ENCODE results near the gene DNM3.
A peak's percentile ranks its signal among the peaks of the same experiment; 100 is the strongest.

DNM3 gene

DNA sequence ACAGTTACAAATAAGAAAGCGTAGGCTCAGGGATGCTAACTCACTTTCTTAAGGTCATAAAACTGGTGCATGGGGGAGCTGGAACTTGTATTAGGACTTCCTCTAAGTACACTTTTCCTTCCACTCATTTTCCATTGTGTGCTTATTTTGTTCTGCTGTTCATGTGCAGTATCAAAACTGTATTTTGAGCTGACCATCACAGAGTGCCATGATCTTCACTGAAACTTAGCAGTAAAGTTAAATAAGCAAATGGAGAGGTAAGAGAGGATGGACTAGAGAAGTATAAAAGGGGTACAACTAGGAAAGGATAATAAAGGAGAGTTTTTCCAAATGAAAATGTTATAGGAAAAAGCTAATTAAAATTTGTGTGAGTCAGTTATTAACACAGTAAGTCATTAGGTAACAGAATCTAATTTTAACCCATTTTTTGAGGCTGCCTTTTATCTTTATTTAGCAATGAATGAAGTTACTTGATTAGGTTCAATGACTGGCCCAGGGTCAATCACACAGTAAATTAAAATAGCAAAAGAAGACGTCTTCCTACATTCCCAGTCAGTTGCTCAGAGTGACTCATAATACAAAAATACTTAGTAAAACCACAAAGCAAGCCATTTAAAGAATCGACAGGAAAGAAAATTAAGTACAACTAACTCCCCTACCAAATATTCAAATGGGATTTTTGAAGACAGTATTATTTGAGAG is 413.4 kb downstream of the DNM3 start:
- DNase-seq: no peak

DNA sequence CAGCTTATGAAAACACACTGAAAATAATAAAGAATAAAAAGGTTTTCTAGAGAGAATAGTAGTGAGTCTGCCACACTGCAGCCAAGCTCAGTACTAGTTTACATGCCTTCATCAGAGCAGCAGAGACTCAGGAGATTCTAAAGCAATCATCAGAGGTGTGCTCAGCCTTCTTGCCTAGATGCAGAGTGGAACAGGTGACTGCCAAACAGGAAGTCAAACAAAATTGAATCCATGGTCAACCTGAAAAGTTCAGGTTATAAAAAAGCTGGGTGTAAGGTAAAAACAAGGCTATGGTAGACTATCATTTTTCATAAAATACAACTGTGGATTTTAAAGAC is 413.9 kb downstream of the DNM3 start:
- DNase-seq: no peak

DNA sequence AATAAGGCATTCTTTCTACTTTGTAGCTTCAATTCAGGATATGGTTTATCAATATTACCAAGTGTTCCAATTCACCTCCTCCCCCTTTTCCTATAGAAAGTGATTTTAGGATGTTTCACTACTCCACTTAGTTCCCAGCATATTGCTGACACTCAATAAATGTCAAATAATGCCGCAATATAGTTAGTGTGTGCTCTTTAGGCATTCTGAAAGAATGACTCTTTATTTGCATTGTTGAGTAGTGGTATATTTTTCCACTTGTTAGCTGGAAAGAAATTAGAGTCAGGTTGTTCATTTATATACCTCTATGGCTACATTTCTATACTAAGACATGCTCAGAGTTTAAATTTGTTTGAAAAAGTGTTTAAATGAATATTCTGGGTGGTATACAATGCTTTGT is 424.6 kb downstream of the DNM3 start:
- DNase-seq: no peak

DNA sequence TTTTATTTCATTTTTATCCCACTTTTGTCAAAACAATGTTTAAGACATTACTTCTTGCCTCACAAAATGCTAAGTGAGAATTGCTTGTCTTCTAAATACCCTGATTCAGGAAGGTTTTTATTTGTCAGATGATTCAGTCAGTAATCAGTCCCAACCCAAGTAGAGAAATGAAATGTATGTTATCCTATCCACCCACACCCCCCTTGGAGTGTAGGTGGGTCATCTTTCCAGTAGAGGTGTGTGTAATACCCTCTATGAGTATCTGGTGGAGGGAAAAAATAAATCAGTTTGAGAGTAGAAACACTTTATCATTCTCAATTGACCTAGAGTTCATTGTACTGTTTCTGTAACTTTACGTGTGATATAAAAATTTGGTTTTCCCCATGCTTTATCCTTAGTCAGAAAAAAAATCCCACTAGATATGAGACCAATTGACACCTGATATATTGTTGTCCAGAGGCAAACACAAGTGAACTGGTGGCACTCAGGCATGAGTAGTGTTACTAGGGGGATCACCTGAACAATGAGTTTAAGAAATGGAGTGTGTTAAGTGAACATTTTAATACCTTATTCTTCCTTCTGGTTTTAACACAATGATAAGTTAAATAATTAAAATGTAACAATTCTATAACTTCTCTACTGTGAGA is 425.4 kb downstream of the DNM3 start:
- no peak for DNase-seq

DNA sequence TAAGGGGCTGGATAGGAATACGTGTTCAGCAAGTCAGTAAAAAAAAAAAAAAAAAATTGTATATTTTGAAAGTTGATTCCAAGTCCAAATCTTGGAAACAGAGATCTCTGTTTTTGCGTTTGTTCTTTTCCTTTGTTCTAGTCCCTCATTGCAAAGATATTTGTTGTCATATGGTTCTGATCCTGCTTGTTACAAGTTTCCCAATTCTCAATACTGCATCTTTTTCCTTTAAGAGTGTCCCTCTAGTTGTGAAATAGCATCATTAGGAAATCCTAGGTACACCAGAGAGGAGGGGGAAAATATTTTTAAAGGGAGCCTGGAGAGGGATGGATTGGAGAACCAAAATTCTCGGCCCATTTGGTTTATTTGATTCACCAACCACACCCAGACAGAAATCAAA is 426.9 kb downstream of the DNM3 start:
- DNase-seq: no peak

DNA sequence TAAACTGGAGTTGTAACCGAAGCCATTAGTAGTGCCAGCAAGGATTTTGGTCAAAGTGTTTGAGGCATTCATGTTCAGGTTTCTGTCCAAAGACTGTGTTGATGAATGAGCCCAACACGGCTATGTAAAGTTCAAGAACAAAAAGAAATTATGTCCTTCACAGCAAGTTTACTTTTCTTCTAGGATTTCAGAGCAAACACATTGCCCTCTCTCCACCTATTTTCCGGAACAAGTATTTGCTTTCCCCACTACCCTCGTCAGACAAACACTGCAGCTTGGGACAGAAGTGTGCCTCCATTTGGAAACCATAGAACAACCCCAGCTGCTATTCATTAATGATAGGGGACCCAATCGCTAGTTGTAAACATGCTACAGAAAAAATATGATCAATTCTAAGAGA is 427.8 kb downstream of the DNM3 start:
- DNase-seq: peak; percentile 3 to 48

DNA sequence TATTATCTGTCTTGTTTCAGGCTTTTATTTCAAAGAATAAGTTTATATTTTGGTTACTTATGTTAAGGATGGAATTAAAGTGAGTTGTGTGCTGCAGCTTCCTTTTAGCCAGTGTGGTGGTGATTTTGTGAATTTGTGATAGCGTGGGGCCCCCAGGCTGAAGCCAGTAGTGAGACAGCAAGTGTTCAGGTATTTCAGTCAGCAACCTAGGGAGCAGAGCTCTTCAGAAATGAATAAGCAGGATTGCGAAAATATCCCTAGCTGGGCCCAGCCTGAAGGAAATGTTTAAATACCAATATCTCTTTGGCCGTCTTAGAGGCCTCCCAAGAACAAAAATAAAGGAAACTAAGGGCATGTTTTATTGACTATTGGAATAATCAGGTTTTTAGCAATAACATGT is 428.3 kb downstream of the DNM3 start:
- DNase-seq: no peak

DNA sequence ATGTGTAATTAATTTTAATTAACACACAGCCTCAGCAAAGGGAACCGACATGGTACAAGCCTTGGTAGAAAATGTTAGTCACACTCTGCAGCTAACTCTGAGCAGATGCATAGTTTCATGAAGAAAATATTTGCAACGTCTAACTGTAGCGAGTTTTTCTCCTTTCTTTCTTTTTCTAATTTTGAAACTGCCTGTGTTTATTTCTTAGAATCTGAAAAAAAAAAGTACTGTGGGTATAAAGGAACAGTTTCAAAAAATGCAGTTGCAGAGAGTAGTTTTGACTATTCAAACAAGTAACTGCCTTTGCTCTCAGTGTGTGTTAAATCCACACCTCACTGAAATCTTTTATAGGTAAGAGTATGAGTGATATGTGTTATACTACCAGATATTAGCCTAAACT is 429.3 kb downstream of the DNM3 start:
- DNase-seq: no peak

DNA sequence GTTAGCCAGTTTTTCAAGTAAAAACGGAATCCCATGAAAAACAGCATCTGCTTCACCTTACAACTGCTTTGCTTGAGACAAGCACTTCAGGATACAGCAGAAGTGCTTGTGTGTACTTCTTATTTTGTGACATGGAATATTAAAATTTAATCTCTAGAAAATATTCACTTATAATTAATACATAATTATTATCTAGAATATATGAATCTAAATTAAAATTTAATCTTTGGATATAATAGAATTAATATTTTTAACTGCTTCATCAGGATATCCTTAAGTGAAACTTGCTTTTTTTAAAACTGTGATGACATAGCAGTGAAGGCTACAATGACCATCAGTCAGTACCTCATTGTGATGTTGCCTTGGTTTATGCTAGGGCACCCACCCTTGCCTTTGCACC is 430.8 kb downstream of the DNM3 start:
- DNase-seq: no peak

DNA sequence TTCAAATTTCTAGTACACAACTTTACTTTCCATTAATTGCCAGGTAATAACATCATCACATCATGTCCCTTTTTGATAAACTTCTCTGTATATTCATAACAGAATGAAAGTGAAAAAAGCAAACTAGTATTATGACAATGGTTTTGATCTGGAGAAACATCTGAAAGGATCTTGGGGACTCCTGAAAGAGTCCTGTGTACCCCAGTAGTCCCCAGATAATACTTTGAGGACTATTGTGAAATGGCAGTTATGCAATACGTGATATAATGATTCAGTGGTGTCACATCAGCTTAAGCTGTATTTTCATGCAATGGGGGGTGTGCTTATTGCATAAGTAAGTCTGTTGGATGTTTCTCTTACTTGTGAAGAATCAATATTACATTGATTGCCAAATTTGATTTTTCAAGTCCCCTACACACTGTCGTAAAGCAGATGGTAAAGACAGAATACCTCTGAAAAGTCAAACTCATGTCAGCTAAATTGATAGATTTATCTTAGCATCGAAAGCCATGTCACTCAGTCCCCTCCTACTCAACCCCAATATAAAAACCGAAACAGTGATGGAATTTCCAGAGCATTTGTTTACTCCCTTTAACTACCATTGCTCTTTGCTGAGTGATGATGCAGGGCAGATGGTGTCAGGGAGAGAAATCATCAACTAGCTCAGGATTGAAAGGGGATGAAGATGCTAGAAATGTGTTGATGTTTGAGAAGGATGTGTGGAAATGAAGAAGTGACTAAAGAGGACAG is 432.5 kb downstream of the DNM3 start:
- DNase-seq: no peak

DNA sequence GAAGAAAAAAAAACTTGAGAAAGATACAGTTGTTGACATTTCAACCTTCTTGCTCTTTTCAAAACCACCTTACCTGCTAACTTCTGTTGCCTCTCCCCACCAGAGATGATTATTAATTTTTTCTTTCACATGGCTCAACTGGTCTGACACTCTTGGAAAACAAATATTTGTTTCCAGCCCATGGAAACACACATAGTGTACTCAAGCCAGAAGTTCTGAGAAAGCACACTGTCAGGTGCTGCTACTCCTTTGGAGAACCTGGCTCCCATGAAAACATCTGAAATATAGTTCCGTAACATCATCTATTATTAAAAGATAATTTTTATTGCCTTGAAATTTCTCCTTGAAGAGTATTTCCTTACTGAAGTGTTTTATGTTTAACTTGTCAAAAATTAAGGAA is 434.2 kb downstream of the DNM3 start:
- DNase-seq: no peak

DNA sequence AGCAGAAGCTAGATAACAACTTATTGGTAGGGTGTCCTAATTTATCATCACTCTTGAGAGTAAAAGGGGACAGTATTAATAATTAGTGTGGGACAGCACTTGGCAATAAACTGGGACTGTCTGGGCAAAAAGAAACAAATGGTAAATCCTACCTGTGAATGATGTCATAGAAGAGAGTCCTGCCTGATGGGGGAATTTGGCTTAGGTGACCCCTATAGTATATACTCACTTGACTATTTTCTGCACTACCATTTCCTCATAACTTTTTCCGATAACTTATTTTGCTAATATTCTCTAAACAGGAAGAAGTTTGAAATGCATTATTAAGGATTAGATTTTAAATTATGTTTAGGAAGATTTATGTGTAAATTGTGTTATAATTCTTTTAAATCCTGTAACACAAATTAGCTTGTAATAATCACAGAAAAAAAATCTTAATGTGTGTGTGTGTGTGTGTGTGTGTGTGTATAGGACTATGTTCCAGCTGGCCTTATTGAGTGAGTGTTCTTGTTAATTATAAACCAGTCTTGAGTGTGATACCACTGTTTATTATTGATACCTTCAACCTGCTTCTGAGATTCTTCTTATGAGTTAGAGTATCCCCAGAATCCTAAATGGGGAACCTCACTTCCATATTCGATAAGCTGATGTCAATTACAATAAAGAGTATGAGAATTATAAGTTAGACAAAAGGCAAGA is 435.0 kb downstream of the DNM3 start:
- DNase-seq: no peak

DNA sequence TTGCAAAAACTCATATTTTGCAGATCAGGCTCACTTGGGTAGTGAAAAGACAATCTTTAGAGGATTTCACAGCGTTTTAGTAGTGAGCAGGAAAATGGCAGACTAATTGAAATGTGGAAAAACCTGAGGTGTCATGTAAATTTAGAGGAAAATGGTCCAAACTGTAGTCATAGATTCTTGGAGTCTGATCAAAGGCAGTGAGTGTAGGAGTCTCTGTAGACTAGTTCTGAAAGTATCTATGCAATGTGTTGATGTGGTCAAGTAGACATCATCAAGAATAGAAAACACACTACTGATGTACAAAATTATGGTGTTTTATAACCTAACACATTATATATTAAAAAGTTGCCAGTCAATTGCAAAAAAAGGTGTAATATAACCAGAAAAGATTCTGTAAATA is 436.0 kb downstream of the DNM3 start:
- no peak for DNase-seq

DNA sequence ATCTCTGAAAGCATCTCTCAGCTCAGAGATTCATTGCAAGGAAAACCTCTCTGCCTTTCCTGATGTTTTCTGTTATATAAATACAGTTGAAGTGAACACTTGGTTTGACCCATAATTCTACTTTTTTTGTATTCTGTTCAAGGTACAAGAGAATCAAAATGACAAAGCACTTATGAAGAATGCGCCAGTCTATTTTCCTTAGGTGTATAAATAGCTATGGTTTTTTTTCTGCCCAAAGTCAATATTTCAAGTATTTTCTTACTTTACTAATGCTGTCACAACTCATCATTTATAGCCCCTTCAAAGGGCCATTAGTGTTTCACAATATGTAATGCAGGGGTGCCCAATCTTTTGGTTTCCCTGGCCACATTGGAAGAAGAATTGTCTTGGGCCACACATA is 436.7 kb downstream of the DNM3 start:
- no peak for DNase-seq

DNA sequence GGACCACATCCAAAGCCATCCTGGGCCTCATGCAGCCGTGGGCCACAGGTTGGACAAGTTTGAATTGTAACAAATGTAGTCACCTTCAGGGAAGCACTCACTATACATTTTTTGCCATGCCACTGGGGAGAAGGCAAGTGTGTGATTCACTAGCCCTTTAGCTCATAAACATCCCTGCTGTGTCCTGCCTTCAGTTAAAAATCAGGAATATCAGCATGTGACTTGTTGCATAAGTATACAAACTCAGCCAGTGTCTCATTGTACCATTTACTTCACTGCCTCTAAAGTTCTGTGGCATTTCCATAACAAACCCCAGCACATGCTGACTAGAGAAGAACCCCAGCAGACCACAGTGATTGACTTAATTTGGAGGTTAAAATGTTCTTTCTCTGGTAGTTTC is 437.2 kb downstream of the DNM3 start:
- no peak for DNase-seq

DNA sequence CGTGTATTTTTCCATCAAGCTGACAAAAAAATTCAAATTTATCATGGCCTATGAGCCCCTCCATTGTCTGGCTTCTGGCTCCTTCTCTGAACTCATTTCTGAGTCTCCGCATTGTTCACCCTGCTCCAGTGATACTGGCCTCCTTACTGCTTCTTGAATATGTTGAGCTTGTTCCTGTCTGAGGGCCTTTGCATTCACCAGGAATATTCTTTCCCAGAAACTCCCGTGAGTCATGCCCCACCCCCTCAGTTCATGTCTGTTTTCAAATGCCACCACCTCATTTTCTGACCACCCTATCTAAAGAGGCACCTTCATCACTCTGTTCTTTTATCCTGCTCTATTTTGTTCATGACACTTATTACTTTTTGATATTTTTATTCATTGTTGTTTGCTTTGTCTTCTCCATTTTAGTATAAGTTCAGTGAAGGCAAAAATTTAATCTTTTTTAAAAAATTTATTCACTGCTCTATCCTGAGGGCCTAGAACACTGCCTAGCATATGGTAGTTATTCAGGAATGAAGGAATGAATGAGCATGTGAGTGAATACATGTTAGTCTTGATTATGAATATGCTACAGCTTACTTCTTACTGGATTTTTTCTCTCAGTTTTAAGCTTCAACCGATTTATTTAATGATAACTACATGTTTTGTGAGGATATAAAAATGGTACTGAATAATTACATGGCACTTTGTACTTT is 438.8 kb downstream of the DNM3 start:
- no peak for DNase-seq

DNA sequence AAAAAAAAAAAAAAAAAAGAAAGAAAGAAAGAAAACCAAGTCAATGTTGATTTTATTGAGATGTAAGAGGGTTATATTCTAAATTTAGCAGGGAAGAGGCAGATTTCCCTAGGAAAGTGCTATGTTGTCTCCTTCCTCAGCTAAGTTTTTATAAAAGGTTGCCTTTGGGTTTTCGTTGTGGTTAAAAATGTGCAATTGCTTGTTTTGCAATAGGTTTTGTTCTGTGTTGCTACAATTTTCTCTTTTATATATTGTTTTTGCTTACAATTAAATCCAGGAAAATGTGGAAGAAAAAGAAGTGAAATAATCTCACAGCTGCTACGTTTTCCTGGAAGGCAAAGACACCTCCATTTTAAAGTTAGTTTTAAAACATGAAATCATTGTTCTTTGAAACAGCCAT is 442.5 kb downstream of the DNM3 start:
- no peak for DNase-seq

DNA sequence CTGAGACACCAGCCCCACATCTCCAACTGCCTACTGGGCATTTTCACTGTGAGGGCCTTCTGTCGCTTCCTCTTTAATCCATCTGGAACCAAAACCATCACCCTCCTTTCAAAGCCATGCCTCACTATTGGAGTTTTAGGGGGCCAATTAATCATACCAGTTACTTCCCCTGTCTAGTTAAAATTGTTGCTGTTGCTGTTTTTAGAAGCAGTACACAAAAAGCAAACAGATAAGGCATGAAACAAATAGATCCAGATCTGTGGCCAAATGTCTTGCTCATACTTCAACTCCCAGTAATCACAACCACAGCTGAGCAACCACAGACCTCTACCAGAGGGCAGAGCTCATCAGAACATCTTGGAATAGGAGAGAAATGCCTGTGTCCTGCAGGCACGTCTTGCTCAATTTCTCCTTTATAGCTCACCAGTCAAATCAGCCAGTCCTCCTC is 445.4 kb downstream of the DNM3 start:
- DNase-seq: no peak

DNA sequence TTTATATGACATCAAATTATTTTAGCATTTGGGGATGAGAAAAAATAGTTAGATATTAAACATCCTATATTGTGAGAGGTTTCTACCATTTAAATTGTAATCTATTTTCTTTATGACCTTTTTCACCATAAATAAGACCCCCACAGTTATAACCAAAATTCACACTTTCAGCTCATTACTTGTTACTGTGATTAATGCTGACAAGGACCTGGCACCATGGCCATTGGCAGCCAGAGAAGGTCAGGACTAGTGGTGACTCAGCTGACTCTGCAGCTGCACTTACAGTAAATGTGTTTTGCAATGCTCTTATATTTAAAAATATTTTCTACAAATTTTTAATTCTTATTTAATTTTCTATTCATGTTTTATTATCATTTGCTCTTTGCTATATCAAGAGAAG is 445.9 kb downstream of the DNM3 start:
- no peak for DNase-seq

DNA sequence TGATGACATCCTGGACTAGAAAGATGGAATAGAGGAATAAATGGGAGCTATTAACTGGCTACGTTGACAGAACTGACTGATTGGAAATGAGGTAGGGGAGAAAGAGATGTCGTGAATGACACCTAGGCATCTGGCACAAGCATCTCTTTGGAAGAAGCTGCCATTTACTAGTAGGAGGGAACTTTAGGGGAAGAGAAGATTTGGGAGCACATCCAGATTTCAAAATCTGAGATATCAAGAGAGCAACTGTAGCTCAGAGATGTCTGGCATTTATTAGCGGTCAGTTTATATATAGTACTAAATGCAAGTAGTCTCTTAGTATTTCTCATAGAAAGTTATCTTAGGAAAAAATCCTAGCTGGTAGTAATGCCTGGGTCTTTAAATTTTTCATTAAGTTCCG is 447.3 kb downstream of the DNM3 start:
- DNase-seq: no peak

DNA sequence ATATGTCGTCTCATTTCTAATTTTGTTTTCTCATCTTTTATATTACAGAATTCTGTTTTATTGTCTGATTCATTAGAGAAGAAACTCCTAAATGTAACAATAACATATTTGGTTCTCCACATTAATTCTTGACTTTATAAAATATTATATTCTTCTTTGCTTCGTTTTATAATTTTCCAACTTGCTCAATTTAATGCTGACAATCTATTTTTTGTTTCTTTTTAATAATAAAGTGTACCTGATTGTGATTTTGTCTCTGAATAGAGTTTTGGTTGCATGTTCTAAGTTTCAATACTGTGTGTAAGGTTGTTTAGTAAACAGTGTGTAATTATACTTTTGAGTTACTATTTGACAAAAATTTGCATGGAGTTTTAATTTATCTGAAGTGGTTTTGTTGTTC is 448.1 kb downstream of the DNM3 start:
- DNase-seq: no peak

DNA sequence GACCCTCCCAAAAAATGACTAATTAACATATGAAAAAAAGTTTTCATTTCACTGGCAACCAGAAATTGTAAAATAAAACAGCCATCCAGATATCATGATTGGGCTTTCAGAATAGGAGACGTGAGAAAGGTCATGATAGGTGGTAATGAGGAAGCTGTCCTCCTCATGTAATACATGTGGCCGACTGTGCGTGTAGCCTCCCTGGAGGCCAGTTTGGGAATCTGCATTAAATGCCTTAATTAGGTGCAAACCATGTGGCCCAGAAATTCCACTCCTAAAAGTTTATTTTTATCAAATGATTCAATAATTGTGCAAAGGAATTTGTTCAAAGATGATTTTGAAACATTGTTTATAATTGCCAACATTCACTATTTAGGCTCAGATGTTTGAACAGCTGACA is 451.5 kb downstream of the DNM3 start:
- no peak for DNase-seq

DNA sequence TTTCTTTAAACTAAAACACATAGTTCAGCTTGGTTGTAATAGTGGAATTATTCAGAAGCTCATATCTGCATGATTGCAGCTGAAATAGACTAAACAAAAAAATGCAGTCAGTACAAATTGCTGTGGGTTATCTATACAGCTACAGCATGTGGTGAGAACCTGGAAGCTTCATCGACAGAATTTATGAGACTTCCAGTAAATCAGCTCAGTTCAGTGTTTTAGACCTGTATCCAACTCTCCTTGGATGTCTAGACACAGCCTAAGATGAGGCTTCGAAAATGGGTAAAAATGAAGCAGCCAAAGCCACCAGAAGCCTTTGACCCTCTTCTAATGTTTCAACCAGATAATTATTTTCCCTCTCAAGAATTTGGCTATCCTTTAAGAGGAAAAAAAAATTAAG is 452.1 kb downstream of the DNM3 start:
- no peak for DNase-seq
